HG02840 (cell line): ENCODE results near the gene MEGF8.

Source experiments
- ATAC-seq: cut with Tn5 transposase; IDR thresholded peaks from one replicate; pipeline ENCODE4 v1.9.1; 2021; ENCODE audit warnings: mild to moderate bottlenecking, moderate library complexity, moderate number of reproducible peaks; ENCODE audit not compliant: unreplicated experiment, low FRiP score

Gene MEGF8

DNA sequence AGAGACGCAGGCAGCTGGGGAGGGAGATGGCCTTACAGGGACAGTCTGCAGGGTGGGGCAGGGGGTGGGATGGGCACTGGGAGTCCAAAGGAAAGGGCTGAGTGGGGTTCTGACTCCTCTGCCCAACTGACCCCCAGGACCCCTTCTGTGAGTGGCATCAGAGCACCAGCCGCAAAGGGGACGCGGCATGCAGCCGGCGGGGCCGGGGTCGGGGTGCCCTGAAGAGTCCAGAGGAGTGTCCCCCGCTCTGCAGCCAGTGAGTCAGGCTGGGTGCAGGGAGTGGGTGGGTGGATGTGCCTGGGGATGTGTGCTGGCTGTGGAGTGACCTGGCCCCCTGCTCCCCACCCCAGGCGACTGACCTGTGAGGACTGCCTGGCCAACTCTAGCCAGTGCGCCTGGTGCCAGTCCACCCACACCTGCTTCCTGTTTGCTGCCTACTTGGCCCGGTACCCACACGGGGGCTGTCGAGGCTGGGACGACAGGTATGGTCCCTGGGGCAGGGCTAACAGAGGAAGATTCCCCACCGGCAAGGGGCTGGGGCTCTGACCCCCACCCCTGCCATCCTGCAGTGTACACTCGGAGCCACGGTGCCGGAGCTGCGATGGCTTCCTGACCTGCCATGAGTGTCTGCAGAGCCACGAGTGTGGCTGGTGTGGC, 25.8 kb downstream of the MEGF8 start:
- ATAC-seq: no peak

DNA sequence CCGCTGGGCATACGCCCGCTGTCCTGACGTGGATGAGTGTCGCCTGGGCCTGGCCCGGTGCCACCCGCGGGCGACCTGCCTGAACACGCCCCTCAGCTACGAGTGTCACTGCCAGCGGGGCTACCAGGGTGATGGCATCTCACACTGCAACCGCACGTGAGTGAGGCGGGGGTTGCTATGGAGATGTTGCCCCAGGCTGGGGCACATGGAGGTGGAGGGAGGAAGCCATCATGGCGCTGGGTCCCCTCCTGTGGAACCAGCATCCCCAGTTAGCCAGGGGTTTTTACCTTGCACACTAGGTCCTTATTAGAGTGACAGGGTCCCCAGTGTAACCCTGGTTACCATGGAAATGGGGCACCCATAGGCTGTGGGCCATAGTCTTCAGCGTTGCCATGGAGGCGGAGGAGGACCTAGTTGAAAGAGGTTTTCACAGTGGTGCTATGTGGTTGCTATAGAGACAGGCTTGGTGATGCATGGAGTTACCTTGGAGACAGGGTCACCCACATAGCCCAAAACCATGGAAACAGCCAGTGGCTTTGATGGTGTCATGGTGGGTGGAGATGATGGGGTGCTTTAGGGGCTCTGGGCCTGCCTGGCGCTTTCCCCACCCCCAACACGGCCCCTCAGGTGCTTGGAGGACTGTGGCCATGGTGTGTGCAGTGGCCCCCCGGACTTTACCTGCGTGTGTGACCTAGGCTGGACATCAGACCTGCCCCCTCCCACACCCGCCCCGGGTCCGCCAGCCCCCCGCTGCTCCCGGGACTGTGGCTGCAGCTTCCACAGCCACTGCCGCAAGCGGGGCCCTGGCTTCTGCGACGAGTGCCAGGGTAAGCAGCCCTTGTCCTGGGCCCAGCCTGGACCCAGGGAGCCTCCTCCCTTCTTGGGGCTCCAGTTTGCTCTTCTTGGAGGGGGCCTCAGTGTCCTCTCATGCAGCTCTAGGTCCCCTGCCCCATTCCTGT, 27.1 kb downstream of the MEGF8 start:
- no peak for ATAC-seq

- ATAC-seq: no peak
These were observed 28.0 kb downstream of the MEGF8 start for GRCh38 chr19:42353341-42354015.

GRCh38 chr19:42355896-42356295, 30.5 kb downstream of the MEGF8 start:
- no peak for ATAC-seq

GRCh38 chr19:42356686-42357085, 31.3 kb downstream of the MEGF8 start:
- ATAC-seq: no peak

GRCh38 chr19:42357290-42357689, 31.9 kb downstream of the MEGF8 start:
- ATAC-seq: no peak

DNA sequence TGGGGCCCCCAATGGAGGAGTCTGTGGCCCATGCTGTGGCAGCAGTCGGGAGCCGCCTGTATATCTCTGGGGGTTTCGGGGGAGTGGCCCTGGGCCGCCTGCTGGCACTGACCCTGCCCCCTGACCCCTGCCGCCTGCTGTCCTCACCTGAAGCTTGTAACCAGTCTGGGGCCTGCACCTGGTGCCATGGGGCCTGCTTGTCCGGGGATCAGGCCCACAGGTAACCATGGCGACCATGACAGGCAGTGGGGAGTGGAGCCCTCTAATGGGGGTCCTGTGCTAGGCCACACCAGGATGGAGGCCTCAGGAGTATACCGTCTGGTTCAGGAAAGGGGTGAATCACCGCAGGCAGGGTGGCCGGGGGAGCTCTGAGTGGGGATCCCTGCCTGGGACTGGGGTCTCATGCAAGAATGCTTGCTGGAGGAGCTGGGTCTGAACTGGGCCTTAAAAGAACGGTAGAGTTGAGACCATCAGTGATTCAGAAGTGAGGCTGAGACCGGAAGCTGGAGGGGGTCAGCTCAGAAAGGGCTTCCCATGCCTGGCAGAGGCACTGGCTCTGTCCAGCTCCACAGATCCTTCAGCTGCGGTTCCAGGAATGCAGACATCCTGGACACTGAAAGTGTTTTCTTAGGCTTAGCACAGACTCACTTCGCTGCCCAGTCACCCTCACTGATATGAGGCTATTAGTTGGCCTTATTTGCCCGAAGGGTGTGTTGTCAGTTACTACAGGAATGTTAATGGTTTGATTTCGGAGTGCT, 35.5 kb downstream of the MEGF8 start:
- no peak for ATAC-seq

- ATAC-seq: no peak
These were observed 36.1 kb downstream of the MEGF8 start for GRCh38 chr19:42361545-42361910.

- ATAC-seq: no peak
These were observed 36.9 kb downstream of the MEGF8 start for GRCh38 chr19:42362342-42362741.

DNA sequence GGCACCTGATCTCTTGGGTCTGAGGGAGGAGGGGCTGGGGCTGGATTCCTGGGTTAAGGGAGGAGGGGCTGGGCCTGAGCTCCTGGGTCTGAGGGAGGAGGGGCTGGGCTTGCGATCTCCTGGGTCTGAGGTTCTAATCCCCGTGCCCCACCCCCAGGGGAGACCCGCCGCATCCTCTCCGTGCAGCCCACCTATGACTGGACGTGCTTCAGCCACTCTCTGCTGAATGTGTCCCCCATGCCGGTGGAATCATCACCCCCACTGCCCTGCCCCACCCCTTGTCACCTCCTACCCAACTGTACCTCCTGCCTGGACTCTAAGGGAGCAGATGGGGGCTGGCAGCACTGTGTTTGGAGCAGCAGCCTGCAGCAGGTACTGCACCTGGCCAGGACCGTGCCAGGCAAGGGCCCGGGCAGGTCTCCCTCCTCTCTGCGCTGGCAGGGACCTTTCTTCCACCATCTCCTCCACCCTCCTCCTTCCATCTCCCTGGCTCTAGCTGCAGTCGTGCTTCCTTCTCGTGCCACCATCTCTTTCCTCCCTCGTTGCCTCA, 37.5 kb downstream of the MEGF8 start:
- ATAC-seq: no peak

DNA sequence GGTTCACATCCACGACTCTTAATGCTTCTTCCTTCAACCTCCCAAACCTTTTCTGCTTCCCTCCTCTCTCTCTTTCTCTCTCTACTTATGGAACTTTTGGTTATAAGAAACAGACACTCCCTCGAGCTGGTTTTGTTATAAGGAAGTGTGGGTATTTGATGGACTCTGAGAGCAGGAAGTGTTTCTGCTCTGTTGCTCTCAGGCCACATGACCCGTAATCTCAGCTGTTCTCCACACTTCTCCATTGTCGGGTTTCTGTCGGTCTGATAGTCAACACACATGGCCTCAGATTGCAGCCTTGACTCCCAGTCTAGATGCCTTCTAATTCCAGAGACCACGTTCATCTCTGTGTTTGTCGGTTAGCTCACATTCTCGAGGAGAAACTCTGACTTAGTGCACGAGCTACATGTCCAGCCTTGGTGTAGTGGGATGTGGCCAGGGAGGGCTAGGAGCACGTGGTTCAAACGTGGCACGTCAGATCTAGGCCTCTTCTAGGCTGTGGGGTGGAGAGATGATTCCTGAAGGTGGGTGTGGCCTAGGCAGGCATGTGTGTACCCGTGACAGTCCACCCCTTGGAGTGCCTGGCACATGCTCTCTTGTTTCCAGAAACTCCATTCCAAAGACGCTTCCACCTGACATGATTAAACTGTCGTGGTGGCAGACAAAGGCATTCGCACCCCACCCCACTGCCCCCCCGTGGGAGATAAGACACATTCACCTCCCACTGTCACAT, 38.3 kb downstream of the MEGF8 start:
- no peak for ATAC-seq

DNA sequence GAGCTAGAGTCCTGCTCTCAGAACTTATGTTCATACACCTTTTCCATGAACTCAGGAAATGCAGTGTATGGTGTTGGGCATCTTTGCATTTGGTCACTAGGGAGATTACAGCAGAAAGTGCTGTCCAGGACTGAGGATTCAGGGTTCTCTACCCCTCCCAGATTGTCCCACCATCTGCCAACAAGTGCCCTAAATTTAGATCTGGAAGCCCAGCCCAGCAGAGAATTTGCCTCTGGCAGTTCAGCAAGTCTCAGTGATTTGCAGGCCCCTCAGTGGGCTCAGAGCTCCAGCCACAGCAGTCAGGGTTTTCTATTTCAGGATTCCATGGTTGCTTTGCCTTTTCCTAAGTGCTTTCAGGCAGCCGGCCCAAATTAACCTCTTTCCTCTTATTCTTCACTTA, 41.2 kb downstream of the MEGF8 start:
- ATAC-seq: no peak

DNA sequence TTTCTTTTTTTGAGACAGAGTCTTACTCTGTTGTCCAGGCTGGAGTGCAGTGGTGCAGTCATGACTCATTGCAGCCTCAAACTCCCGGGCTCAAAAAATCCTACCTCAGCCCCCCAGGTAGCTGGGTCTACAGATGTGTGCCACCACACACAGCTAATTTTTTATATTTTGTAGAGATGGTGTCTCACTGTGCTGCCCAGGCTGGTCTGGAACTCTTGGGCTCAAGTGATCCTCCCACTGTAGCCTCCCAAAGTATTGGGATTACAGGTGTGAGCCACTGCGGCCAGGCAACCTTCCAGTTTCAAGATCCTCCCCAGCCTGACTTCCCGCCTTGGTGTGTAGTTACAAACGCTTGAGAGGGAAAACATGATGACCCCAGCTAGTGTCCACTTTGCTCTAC, 42.5 kb downstream of the MEGF8 start:
- ATAC-seq: no peak

DNA sequence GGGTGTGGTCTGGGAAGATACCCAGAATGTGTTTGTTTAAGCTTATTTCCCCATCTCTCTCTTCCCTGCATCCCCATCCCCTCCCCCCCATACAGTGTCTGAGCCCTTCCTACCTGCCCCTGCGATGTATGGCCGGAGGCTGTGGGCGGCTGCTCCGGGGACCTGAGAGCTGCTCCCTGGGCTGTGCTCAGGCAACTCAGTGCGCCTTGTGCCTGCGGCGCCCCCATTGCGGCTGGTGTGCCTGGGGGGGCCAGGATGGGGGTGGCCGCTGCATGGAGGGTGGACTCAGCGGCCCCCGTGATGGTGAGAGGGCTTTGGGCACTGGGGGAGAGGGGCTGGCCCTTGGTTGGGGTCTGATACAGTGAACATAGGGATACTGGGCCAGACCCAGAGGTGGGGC, 42.9 kb downstream of the MEGF8 start:
- ATAC-seq: no peak

DNA sequence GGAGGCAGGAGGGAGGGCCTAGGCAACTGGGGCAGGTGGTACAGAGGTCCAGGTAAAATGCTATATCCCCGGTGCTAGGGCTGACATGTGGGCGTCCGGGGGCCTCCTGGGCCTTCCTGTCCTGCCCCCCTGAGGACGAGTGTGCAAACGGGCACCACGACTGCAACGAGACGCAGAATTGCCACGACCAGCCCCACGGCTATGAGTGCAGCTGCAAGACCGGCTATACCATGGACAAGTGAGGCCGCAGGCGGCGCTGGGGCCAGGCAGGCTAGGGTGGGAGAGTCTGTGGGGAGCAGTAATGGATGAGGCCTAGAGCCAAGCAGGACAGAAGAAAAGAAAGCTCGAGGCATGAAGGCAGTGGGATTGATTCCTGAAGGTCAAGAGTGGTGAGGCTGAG, 43.3 kb downstream of the MEGF8 start:
- ATAC-seq: no peak

DNA sequence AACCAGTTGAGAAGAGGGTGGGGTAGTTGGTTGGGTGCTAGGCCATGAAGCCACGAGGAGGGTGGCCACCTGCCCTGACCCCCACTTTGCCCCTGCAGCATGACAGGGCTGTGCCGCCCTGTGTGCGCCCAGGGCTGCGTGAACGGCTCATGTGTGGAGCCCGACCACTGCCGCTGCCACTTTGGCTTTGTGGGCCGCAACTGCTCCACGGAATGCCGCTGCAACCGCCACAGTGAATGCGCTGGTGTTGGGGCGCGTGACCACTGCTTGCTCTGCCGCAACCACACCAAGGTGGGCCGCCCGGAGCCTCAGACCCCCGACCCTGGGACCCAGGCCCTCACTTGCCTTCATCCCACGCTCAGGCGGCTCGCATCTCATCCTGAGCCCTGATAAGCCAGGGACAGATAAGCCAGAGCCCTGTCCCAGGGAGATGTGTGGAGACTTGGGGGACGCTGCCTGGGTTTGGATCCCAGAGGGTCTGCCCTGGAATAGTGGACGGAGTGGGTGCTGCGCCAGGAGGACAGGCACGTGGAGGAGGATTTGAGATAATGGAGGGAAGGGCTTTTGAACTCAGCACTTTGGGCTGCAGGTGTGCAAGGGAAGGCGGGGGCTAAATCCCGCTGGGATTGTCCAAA, 44.1 kb downstream of the MEGF8 start:
- ATAC-seq: no peak

DNA sequence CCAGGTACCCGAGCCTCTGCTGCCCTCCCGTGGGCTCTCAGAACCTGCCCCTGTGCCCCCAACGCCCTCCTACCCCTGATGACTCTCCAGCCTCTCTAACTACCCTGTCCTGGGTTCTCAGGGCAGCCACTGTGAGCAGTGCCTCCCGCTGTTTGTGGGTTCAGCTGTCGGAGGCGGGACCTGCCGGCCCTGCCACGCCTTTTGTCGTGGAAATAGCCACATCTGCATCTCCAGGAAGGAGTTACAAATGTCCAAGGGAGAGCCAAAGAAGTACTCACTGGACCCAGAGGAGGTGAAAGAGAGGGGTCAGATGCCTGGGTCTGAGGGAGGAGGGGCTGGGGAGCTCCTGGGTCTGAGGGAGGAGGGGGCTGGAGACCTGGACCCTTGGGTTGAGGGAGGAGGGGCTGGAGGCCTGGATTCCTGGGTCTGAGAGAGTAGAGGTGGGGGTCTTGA, 44.7 kb downstream of the MEGF8 start:
- no peak for ATAC-seq

- ATAC-seq: no peak
These were observed 45.3 kb downstream of the MEGF8 start for GRCh38 chr19:42370626-42371175.

DNA sequence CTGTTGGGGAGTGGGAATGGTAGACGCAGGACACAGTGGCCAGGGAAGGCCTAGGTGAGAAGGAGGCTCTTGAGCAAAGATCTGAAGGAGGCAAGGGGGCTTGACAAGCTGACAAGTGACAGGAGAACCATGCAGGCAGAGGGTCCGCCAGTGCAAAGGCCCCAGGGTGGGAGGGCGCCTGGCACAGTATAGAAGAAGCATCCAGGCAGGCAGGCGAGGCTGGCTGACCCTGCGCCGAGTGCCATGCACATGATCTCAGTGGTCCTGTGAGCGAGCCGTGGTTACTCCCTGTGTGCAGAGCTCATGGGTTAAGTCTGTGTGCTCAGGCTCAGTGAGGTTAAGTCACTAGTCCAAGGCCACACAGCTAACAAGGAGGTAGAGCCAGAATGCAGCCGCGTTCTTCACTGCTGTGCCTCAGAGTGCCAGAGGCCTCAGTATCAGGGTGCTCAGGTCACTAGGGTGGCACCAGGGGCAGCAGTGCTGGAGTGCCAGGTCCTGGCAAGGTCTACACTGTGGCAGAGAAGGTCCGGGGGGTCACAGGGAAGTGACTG, 49.5 kb downstream of the MEGF8 start:
- no peak for ATAC-seq
